LNCAP (cell line): ENCODE data around the gene GIMAP4.

Experiments used
- CTCF ChIP-seq: fragments of 450-650 bp; IDR thresholded peaks from 2 replicates; pipeline ENCODE4 v1.5.1; 2017; ENCODE audit warnings: mild to moderate bottlenecking

The GIMAP4 gene

DNA sequence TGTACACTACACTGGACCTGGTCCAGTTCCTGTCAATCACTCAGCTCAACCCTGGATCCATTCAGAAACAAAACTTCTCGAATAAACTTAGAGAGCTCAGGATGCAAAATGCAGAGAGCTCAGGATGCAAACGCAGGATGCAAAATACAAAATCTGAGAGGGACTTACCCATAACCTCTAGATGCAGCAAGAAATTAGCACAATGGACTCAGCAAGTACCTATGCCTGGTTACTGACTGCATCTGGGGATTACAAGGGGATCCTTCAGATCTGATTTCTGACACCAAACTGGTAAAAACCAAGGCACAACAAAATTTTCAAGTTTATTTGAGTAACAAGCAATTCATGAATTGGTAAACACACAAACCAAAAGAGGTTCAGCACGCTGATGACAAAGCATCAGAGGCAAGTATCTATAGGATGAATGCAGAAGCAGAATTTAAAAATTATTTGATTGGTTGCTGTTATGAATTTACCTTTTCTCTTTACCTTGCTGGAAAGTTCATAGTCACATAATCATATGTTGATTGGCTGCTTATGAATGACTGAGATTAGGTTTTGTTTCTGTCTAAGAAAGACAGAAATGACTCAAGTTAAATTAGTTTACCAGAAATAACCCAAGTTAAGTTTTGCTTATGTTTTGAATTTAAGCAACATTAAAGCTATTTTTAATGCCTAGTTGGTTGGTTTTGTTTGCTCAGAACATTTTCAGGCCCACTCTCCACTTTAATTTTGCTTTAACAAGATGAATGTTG is 53.6 kb downstream of the GIMAP4 start:
- no peak for TF ChIP-seq CTCF

DNA sequence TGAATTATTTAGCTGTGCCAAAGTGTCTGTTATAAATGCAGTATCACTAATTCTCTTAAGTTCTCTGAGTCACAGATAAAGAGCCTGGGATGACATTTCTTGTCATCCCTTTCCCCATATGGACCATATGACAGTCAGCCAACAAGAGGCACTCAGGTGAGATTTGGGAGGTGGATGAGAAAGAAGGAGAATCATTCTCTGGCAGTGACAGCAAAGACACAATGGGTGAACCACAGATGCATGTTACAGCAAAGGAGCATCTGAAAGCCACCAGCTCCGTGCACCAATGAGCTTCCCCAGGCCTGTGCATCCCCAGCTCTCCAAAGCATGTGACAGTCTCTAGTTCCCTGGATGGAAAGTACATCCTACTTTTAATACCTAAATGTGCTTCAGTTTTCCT is 54.2 kb downstream of the GIMAP4 start:
- no peak for TF ChIP-seq CTCF
